Heart left ventricle (tissue), 13 donors: ENCODE data around the gene NKD1.

Experiments used
- POLR2A ChIP-seq, 2 donors: fragments of 450-650 bp; IDR thresholded peaks; one replicate each; pipeline ENCODE4 v1.6.1; 2017; ENCODE audit warnings: antibody characterized with exemption in 2 of 2, mild to moderate bottlenecking in 2 of 2, moderate library complexity in 2 of 2
- TF ChIP-seq, protein P1 (sequence below), 12 donors: fragments of 200-600 bp; sonication (generic) in 4 of 12; IDR thresholded peaks; one replicate each; pipeline versions ENCODE4 v1.5.0 to v1.8.0; 2018 to 2022; ENCODE audit warnings: antibody characterized with exemption in 12 of 12, mild to moderate bottlenecking in 5 of 12
- donor health status: ischemic (EF 13 %, LVEDD 7.1; RV severe dilation, severe dysfunction).
- donor health status: DM: no; HTN: yes; CAD: no.
- donor health status: DM: no; HTN: no; CAD: no.
- donor health status: ischemic (EF 25% LVEDD 6.9; RV normal size, moderate dysfunction).
- donor health status: ischemic (EF 25% LVEDD 5.7; RV mildly dilated, moderate dysfunction).
- donor health status: ischemic (EF 35%, LVEDD 5.7; RV mildly dilated, moderate dysfunction).
- donor health status: nonischemic (EF 11% LVEDD 7.7; RV severe dilation, severe dysfunction).
- donor health status: DM: yes; HTN: yes; CAD: no.
- donor health status: PGD.
- donor health status: ischemic (EF 29% LVEDD 5.4; RV normal size, mild dysfunction).
- donor health status: nonischemic (EF 23%, LVEDD 6.1; RV moderate dilation, normal function).

DNA sequence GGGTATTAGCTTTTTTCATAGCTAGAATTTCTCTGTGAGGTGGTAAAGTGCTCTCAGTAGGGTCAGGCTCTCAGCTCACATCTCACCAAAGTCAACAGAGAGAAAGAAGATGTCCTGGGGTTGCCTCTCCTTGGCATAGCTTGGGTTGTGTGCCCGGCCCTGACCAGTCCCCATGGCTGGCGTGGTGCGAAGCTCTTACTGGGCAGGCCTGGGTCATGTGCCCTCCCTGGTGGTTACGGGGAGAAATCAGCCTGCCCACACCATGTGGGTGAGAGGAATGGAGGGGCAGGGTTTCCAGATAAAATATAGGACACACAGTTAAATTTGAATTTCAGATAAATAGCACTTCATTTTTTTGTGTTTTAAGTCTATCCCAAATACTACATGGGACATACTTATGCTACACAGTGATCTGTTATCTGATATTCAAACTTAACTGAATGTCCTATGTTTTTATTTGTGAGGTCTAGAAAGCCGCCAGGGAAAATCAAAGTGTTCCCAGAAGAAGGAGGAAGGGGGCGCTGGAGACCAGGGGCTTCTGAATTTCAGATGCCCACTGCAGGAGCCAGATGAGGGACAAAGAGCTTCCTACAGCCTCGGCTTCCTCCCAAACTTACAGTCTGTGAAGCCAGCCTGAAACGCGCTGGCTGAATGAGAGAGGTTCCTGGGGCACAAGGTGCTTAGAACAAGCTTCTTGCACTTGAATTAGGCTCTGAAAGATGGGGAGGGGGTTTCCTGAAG lies 45.4 kb downstream of the NKD1 start:
- TF ChIP-seq, protein P1, sequence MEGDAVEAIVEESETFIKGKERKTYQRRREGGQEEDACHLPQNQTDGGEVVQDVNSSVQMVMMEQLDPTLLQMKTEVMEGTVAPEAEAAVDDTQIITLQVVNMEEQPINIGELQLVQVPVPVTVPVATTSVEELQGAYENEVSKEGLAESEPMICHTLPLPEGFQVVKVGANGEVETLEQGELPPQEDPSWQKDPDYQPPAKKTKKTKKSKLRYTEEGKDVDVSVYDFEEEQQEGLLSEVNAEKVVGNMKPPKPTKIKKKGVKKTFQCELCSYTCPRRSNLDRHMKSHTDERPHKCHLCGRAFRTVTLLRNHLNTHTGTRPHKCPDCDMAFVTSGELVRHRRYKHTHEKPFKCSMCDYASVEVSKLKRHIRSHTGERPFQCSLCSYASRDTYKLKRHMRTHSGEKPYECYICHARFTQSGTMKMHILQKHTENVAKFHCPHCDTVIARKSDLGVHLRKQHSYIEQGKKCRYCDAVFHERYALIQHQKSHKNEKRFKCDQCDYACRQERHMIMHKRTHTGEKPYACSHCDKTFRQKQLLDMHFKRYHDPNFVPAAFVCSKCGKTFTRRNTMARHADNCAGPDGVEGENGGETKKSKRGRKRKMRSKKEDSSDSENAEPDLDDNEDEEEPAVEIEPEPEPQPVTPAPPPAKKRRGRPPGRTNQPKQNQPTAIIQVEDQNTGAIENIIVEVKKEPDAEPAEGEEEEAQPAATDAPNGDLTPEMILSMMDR (IDR thresholded peaks at IDR 0.05): peak in 9 of 12 donors; percentile 15 to 51 (median 39)
- TF ChIP-seq POLR2A (IDR thresholded peaks at IDR 0.05): no peak
